Measurements from ENCODE around the gene ATOH7.

The ATOH7 gene

DNA sequence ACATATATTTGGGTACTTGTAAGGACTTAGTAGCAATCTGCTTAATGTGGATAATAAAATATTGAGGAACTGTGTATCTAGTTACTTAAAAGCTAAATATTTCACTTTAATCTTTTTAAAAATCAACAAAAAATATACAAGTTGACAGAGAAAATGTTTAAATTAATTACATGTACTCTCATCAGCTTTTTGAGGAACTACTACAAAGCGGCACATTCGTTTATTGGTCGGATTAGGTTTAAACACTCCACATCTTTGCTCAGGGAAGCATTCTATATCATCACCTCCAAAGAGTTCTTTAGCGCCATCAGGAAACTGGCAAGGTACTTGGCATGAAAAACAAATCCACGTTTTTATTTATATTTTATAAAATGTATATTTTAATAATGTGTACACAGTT lies 1.6 kb downstream of the ATOH7 start:
- TF ChIP-seq, protein P1, sequence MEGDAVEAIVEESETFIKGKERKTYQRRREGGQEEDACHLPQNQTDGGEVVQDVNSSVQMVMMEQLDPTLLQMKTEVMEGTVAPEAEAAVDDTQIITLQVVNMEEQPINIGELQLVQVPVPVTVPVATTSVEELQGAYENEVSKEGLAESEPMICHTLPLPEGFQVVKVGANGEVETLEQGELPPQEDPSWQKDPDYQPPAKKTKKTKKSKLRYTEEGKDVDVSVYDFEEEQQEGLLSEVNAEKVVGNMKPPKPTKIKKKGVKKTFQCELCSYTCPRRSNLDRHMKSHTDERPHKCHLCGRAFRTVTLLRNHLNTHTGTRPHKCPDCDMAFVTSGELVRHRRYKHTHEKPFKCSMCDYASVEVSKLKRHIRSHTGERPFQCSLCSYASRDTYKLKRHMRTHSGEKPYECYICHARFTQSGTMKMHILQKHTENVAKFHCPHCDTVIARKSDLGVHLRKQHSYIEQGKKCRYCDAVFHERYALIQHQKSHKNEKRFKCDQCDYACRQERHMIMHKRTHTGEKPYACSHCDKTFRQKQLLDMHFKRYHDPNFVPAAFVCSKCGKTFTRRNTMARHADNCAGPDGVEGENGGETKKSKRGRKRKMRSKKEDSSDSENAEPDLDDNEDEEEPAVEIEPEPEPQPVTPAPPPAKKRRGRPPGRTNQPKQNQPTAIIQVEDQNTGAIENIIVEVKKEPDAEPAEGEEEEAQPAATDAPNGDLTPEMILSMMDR (IDR thresholded peaks at IDR 0.05; ENCODE audit: insufficient read depth, low read length, missing control alignments) = no peak
- no peak for DNase-seq (ENCODE audit: low read depth, low spot score)
- ChIA-PET POLR2A (interaction anchor here (1.5 kb wide), 1 partner anchor 101 kb away, joined by 6 read pairs; the partner anchor contains the start of gene HNRNPH3), CTCF (interaction anchor here (0.9 to 3.0 kb wide), 9 partner anchors 11 to 305 kb away, joined by 3 to 24 read pairs (median 4); partner anchors contain the start of gene PBLD)
- no peak overlapping the region for H3K4me3 ChIP-seq (ENCODE audit: low read depth, low read length)

DNA sequence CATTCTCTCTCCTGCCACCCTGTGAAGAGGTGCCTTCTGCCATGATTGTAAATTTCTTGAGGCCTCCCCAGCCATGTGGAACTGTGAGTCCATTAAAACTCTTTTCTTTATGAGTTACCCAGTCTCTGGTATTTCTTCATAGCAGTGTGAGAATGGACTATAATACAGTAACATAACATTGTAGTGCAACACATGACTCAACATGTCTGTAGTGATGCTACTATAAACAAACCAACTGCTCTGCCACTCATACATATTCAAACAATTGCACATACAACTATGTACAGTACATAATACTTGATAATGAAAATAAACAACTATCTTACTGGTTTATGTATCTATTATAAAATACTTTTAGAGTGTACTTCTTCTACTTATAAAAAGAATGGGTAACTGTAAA lies 7.1 kb downstream of the ATOH7 start:
- TF ChIP-seq, protein P1 (IDR thresholded peaks at IDR 0.05; ENCODE audit: insufficient read depth, low read length, missing control alignments) = no peak
- ChIA-PET POLR2A (no interaction called here), CTCF (interaction anchor here (1.2 to 6.6 kb wide), 3 partner anchors 13 to 79 kb away, joined by 3 to 79 read pairs (median 3); no protein-coding TSS in a partner anchor)
- no peak for DNase-seq (ENCODE audit: low read depth, low spot score)
- no peak overlapping the region for H3K4me3 ChIP-seq (ENCODE audit: low read depth, low read length)

DNA sequence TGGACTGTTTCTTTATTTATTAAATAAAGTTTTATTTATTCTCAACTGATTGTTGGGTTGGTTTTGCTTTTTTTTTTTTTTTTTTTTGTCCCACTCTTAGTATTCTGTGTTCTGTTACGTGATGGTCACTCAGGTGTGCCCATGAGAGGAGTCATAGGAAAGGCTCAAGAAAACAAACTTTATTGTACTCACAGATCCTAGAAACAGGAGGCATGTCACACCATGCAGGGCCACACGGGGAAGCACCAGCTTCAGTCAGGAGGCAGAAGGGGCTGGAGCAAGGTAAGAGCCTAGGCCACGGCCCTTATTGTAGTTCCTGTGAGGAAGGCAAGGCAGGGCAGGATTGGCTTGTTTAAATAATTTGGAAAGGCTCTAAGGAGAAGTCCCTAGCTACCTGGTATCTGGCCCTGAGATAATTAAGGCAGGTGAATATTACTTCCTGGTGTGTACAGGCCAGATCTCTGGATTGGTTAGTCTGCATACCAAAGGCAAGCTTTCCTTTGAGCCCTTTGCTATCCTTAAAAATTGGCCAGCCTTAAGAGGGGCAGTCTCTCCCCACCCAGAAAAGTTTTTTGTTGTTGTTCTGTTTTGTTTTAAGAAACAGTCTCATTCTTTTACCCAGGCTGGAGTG lies 8.3 kb downstream of the ATOH7 start:
- TF ChIP-seq, protein P1 (IDR thresholded peaks at IDR 0.05; ENCODE audit: insufficient read depth, low read length, missing control alignments) = no peak
- ChIA-PET CTCF (interaction anchor here (0.8 to 6.6 kb wide), 4 partner anchors 11 to 141 kb away, joined by 3 to 79 read pairs (median 4); partner anchors contain the start of gene PBLD), POLR2A (no interaction called here)
- no peak for DNase-seq (ENCODE audit: low read depth, low spot score)
- H3K4me3 ChIP-seq (ENCODE audit: low read depth, low read length) = no peak overlapping the region

DNA sequence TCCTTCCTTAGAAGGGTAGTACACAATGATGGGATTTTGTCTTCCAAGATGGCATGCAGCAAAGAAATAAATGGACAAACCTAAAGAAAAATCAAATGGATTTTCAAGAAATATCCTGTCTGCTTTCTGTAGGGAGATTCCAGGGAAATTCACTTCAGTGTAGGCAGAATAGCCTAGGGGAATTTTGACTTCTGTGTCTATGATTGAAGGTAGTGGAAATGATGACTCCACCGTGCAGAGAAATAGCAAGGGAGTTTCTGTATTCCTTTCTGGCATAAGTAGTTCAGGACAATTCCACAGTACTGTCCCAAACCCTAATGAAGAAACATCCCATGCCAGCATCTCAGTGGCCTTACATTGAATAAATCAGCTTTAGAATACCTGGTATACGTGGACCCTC lies 9.5 kb downstream of the ATOH7 start:
- no peak for DNase-seq (ENCODE audit: low read depth, low spot score)
- ChIA-PET CTCF (interaction anchor here (1.3 to 6.6 kb wide), 2 partner anchors 10 to 81 kb away, joined by 5 to 79 read pairs; no protein-coding TSS in a partner anchor), POLR2A (no interaction called here)
- no peak overlapping the region for H3K4me3 ChIP-seq (ENCODE audit: low read depth, low read length)
- TF ChIP-seq, protein P1 (IDR thresholded peaks at IDR 0.05; ENCODE audit: insufficient read depth, low read length, missing control alignments) = no peak

DNA sequence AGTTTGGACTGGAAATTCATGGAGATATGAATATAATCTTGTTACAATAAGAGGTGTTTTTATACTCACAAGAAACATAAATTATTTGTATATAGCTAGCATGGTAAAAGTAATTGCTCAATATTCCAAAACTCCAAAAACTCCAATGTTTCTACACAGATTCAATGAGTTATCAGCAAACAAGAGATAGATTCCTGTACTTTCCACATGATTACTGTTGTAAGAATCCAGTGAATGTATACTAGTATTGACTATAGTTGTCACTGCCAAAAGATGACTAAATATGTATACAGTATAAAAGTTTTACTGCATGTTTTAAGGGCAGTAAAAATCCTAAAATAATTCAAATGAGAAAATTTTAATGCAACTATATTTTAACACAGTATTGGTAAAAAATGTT lies 10.7 kb downstream of the ATOH7 start:
- no peak for DNase-seq (ENCODE audit: low read depth, low spot score)
- CTCF ChIA-PET = interaction anchor here (0.9 to 1.6 kb wide), 2 partner anchors 9 to 10 kb away, joined by 4 to 17 read pairs; partner anchors contain the start of gene ATOH7
- TF ChIP-seq, protein P1 (IDR thresholded peaks at IDR 0.05; ENCODE audit: insufficient read depth, low read length, missing control alignments) = no peak
- H3K4me3 ChIP-seq (ENCODE audit: low read depth, low read length) = no peak overlapping the region
- POLR2A ChIA-PET = no interaction called here

DNA sequence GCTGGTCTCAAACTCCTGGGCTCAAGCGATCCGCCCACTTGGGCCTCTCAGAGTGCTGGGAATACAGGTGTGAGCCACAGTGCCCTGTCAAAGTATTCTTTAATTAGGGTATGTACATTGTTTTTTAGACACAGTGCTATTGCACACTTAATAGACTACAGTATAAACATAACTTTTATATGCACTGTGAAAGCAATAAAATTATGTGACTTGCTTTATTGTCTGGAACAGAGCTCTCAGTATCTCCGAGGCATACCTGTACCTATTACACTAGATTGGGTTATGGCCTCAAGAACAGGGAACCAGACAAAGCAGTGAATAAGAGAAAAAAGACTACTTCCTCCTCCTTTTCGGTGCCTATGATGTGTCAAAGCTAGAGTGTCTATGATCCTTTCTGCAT lies 13.1 kb downstream of the ATOH7 start:
- TF ChIP-seq, protein P1 (IDR thresholded peaks at IDR 0.05; ENCODE audit: insufficient read depth, low read length, missing control alignments) = no peak
- DNase-seq (ENCODE audit: low read depth, low spot score) = no peak
- CTCF ChIA-PET = interaction anchor here (1.7 to 1.9 kb wide), 2 partner anchors 10 to 83 kb away, joined by 4 to 6 read pairs; no protein-coding TSS in a partner anchor
- POLR2A ChIA-PET = no interaction called here
- no peak overlapping the region for H3K4me3 ChIP-seq (ENCODE audit: low read depth, low read length)

All from AG04449 (cell line).